K562 (cell line): ENCODE results near the gene NPAS3. TPM values are rescaled to one million over a fixed set of nuclear protein-coding genes. Genes with fewer than 3 reads are reported as not detected.

Source experiments
- ATAC-seq: fragments of 200-7000 bp; cut with Tn5 transposase; 3 replicates; pipeline ENCODE4 v1.9.1; 2020; ENCODE audit warnings: moderate library complexity
- BruUV-seq: library from RNA; stranded (reverse); fragments of 400-500 nt; replicated peaks from 2 replicates; lab custom pipeline; 2021; lab: Mats Ljungman, UMichigan
- CTCF ChIA-PET: fragments of 300-600 bp; formaldehyde crosslinking; extraction: SDS; loops from one replicate; lab custom pipeline; 2021; ENCODE audit warnings: low intra/inter-chr PET ratio; lab: Yijun Ruan, JAX
- POLR2A ChIA-PET: fragments of 300-600, 350-650 bp; sonication (Branson Sonifier 250); formaldehyde crosslinking; extraction: SDS; loops from one replicate; lab custom pipeline; 2021; ENCODE audit warnings: antibody characterized with exemption, inconsistent platforms; lab: Yijun Ruan, JAX
- DNase-seq, 4 experiments: peaks; one replicate each; pipeline versions ENCODE4 v3.0.0 to v3.0.0-alpha.2; 2011 to 2018; ENCODE audit warnings: low spot score in 3 of 4, mixed read lengths in 3 of 4; ENCODE audit errors: extremely low read depth in 1 of 4
- FAIRE-seq: peaks from 2 replicates; lab custom pipeline; 2011; peaks lifted over from hg19 to GRCh38; lab: Jason Lieb, UNC
- H2AFZ ChIP-seq: 2 replicates; pipeline ENCODE4 v1.6.0; 2011; ENCODE audit warnings: low read depth, low read length, control low read depth, inconsistent platforms
- H3K27ac ChIP-seq: fragments of 200-600 bp; 3 replicates; pipeline ENCODE4 v1.8.0; 2011; ENCODE audit warnings: low read depth, mild to moderate bottlenecking, control low read depth, inconsistent platforms, low read length, moderate library complexity, mixed read lengths; ENCODE audit errors: extremely low read depth
- H3K27me3 ChIP-seq, 2 experiments: fragments of 300-600 bp in 1 of 2; 2 replicates in 1 of 2; 3 replicates in 1 of 2; pipeline versions ENCODE4 v1.6.0 to v1.8.0; 2011; ENCODE audit warnings: inconsistent platforms in 2 of 2, low read length in 2 of 2, mild to moderate bottlenecking in 1 of 2, mixed read lengths in 1 of 2, moderate library complexity in 1 of 2; ENCODE audit not compliant: control insufficient read depth in 2 of 2, insufficient read depth in 2 of 2
- H3K36me3 ChIP-seq: fragments of 300-600 bp; 3 replicates; pipeline ENCODE4 v1.8.0; 2011; ENCODE audit warnings: mild to moderate bottlenecking, low read length, inconsistent platforms; ENCODE audit not compliant: control insufficient read depth, insufficient read depth
- H3K4me1 ChIP-seq, 2 experiments: fragments of 200-600 bp in 1 of 2; replicated peaks in 1 of 2; 2 replicates in 1 of 2; 3 replicates in 1 of 2; pipeline versions ENCODE4 v1.5.1 to v1.8.0; 2011; ENCODE audit warnings: inconsistent platforms in 2 of 2, low read length in 2 of 2, mild to moderate bottlenecking in 1 of 2, mixed read lengths in 1 of 2, moderate library complexity in 1 of 2; ENCODE audit not compliant: control insufficient read depth in 2 of 2, insufficient read depth in 2 of 2
- H3K4me2 ChIP-seq: 2 replicates; pipeline ENCODE4 v1.6.1; 2011; ENCODE audit warnings: low read length, control low read depth, inconsistent platforms, mixed read lengths; ENCODE audit not compliant: insufficient read depth
- H3K4me3 ChIP-seq: fragments of 200-600 bp; sonication (generic), shearing (Covaris generic); 2 replicates; pipeline ENCODE4 v1.5.1; 2016; ENCODE audit warnings: control low read depth, inconsistent platforms
- H3K79me2 ChIP-seq: fragments of 200-600 bp; 3 replicates; pipeline ENCODE4 v1.8.0; 2011; ENCODE audit warnings: low read length, inconsistent platforms; ENCODE audit not compliant: control insufficient read depth, insufficient read depth
- H3K9ac ChIP-seq, 2 experiments: 2 replicates each; pipeline versions ENCODE4 v1.6.0 to v1.6.1; 2011; ENCODE audit warnings: low read depth in 2 of 2, low read length in 2 of 2, control low read depth in 1 of 2, inconsistent platforms in 1 of 2, mild to moderate bottlenecking in 1 of 2, mixed read lengths in 1 of 2; ENCODE audit not compliant: insufficient read depth in 1 of 2
- H3K9me1 ChIP-seq: one replicate; pipeline ENCODE4 v1.6.0; 2011; ENCODE audit warnings: inconsistent platforms, mild to moderate bottlenecking, low read length, moderate library complexity; ENCODE audit not compliant: control insufficient read depth, insufficient read depth
- H3K9me3 ChIP-seq: replicated peaks from 2 replicates; pipeline ENCODE4 v1.5.1; 2011; ENCODE audit warnings: low read depth, low read length, inconsistent platforms; ENCODE audit not compliant: control insufficient read depth, insufficient read depth
- H4K20me1 ChIP-seq: replicated peaks from 2 replicates; pipeline ENCODE4 v1.6.1; 2011; ENCODE audit warnings: low read length, inconsistent platforms, mixed read lengths; ENCODE audit not compliant: control insufficient read depth, insufficient read depth
- CREB3 ChIP-seq: fragments of 450-650 bp; conservative IDR thresholded peaks from 2 replicates; pipeline ENCODE4 v1.6.1; 2016; ENCODE audit warnings: missing genetic modification characterization, low read depth, mild to moderate bottlenecking, missing compliant biosample characterization, moderate library complexity
- HES1 ChIP-seq: fragments of 450-650 bp; IDR thresholded peaks from 2 replicates; pipeline ENCODE4 v1.6.1; 2016; ENCODE audit warnings: low read depth, mild to moderate bottlenecking, moderate library complexity
- HMGN3 ChIP-seq: IDR thresholded peaks from 2 replicates; pipeline ENCODE4 v1.6.1; 2011; ENCODE audit warnings: borderline replicate concordance, low read depth, mild to moderate bottlenecking, mixed read lengths, low read length; ENCODE audit not compliant: insufficient read length; ENCODE audit errors: extremely low read depth
- SP1 ChIP-seq: sonication (generic); formaldehyde crosslinking; IDR thresholded peaks from 2 replicates; pipeline ENCODE4 v1.8.1; 2022; ENCODE audit warnings: mild to moderate bottlenecking, missing genetic modification reagents
- WGBS: fragments of 100-300 bp; shearing (Covaris generic); methylation state at CpG from one replicate; pipeline ENCODE4 v1.1.6; 2016; ENCODE audit warnings: low coverage, mixed read lengths; ENCODE audit not compliant: insufficient coverage; ENCODE audit errors: missing lambda C conversion rate; 5-methylcytosine and 5-hydroxymethylcytosine counted together
- in situ Hi-C: fragments of 300-500 bp; cut with MboI; formaldehyde crosslinking; loops from 4 replicates; pipeline ENCODE4 v1.15.0; 2018; ENCODE audit warnings: inconsistent platforms, mixed read lengths
- intact Hi-C: fragments of 100-400 bp; cut with micrococcal nuclease; formaldehyde crosslinking; loops from 2 replicates; pipeline ENCODE4 v1.14.2; 2022
- polyA plus RNA-seq, 8 experiments: library from polyadenylated mRNA; depleted of rRNA in 4 of 8; stranded (reverse) in 5 of 8; unstranded in 3 of 8; fragments of >200 nt; fragmentation: Nextera tagmentation in 2 of 8; fragmentation: Illumina TruSeq in 1 of 8; extraction: Ambion mirVana in 2 of 8; extraction: Trizol in 1 of 8; gene quantifications; 2 replicates each; pipeline versions ENCODE4 v1.2.1 to v1.2.3, GENCODE V29; 2011 to 2014; ENCODE audit warnings: inconsistent platforms in 1 of 8, missing spikeins in 1 of 8
- total RNA-seq, 7 experiments: library from RNA; depleted of rRNA in 6 of 7; stranded (reverse); fragments of >200 nt in 6 of 7; fragmentation: Illumina TruSeq in 2 of 7; extraction: Trizol in 2 of 7; gene quantifications; 2 replicates each; pipeline versions ENCODE4 v1.2.1 to v1.2.3, GENCODE V29; 2011 to 2021; ENCODE audit warnings: low replicate concordance in 1 of 7

NPAS3 gene
- total and polyA plus RNA-seq, 9 of the 15 experiments (the other 6 are each of a cell fraction or from before 2014, with no cell fraction given) = 0.04 TPM; not detected in 8

GRCh38 chr14:33257796-33258195 is 319.1 kb downstream of the NPAS3 start:
- no peak overlapping the region for H3K4me2 ChIP-seq
- H3K27me3 ChIP-seq = no peaks in the 10 kb centered on the region
- intact Hi-C loops = no loop called here
- no peak overlapping the region for H3K9ac ChIP-seq
- 0% methylated on average over 2 of the region's 2 CpGs for WGBS
- TF ChIP-seq HMGN3 (no peak), HES1 (no peak), SP1 (CRISPR knock-in tag) (no peak), CREB3 (tag) (no peak)
- FAIRE-seq (no peak), DNase-seq (no peak), ATAC-seq (no peak)
- no TSS peak for BruUV-seq
- H3K79me2 ChIP-seq = no peaks in the 10 kb centered on the region
- H3K36me3 ChIP-seq = no peaks in the 10 kb centered on the region
- no peaks in the 10 kb centered on the region for H3K9me3 ChIP-seq
- POLR2A ChIA-PET = no interaction called here
- H2AFZ ChIP-seq = no peak overlapping the region
- H3K4me3 ChIP-seq = no peak overlapping the region
- in situ Hi-C loops = no loop called here
- H4K20me1 ChIP-seq = no peaks in the 10 kb centered on the region
- no peak overlapping the region for H3K27ac ChIP-seq
- H3K9me1 ChIP-seq = no peaks in the 10 kb centered on the region
- no peaks in the 10 kb centered on the region for H3K4me1 ChIP-seq
- CTCF ChIA-PET = no interaction called here
